ENCODE data around the gene SLC26A5. TPM values are rescaled to one million over a fixed set of nuclear protein-coding genes. Genes with fewer than 3 reads are reported as not detected.

Gene SLC26A5
- polyA plus RNA-seq, 3 donors, result not detected

DNA sequence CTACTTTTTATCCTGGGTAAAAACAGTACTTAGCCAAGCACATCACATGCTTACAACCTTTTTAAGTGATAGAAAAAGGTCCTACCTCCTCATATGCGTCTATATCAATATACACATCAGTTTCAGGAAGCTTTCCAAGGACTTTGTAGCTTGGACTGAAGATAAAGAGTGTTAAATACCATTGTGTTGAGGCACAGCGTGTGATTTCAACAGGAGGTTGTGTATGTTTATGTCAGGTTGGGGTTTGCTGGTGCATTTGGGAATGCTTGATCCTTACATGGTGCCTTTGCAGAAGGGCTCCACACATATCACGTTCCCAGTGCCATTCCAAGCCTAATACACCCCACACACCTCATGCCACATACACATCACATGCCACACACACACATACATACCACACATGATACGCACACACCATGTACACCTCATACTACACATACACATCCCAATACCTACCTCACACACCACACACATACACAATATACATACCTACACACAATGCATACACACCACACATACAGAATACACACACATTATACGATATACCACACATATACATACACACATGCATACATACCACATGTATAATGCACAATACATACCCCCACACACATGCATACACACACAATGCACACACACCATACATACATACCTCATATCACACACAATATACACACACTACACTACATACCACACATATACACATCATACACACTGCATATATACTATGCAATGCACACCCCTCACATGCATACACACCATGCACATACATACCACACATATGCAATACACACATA, 65.4 kb downstream of the SLC26A5 start:
- Mint-ChIP-seq H3K9me3 (no peaks in the 10 kb centered on the region), H3K4me3 (no peak overlapping the region), H3K27me3 (ENCODE audit: low read depth in 3 of 3) (peaks cover 3 to 6% (median 5%) of the 10 kb centered on the region in 3 donors), H3K27ac (no peak overlapping the region), H3K4me1 (peaks cover 9% of the 10 kb centered on the region), H3K36me3 (no peaks in the 10 kb centered on the region)
- Histone ChIP-seq H3K36me3 (replicated peaks in 1 of 2; ENCODE audit: control insufficient read depth in 1 of 2, insufficient read depth in 2 of 2, low read length in 2 of 2) (no peaks in the 10 kb centered on the region), H3K27me3 (ENCODE audit: control insufficient read depth in 2 of 2, insufficient read depth in 2 of 2, low read length in 2 of 2) (no peaks in the 10 kb centered on the region), H4K20me1 (ENCODE audit: insufficient read depth, low read length) (no peaks in the 10 kb centered on the region), H3K79me2 (ENCODE audit: insufficient read depth, low read length) (no peaks in the 10 kb centered on the region), H3K4me3 (replicated peaks in 1 of 3; ENCODE audit: low read depth in 2 of 3, low read length in 3 of 3) (no peak overlapping the region), H3K9me3 (replicated peaks in 1 of 2; ENCODE audit: control insufficient read depth in 1 of 2, insufficient read depth in 1 of 2, low read length in 2 of 2) (no peaks in the 10 kb centered on the region), H3K4me2 (replicated peaks; ENCODE audit: extremely low read depth, low read length, poor library complexity, severe bottlenecking) (no peak overlapping the region), H3K4me1 (ENCODE audit: control insufficient read depth in 1 of 2, insufficient read depth in 2 of 2, low read length in 2 of 2) (peaks cover 0 to 7% of the 10 kb centered on the region in 2 donors), H2AFZ (ENCODE audit: insufficient read depth, low read depth, low read length, poor library complexity, severe bottlenecking) (no peak overlapping the region), H3K27ac (ENCODE audit: low read depth in 1 of 2, low read length in 2 of 2) (no peak overlapping the region), H3K9ac (ENCODE audit: insufficient read depth, low read length, poor library complexity, severe bottlenecking) (no peak overlapping the region)
- no peak for DNase-seq
- TF ChIP-seq, protein P1, sequence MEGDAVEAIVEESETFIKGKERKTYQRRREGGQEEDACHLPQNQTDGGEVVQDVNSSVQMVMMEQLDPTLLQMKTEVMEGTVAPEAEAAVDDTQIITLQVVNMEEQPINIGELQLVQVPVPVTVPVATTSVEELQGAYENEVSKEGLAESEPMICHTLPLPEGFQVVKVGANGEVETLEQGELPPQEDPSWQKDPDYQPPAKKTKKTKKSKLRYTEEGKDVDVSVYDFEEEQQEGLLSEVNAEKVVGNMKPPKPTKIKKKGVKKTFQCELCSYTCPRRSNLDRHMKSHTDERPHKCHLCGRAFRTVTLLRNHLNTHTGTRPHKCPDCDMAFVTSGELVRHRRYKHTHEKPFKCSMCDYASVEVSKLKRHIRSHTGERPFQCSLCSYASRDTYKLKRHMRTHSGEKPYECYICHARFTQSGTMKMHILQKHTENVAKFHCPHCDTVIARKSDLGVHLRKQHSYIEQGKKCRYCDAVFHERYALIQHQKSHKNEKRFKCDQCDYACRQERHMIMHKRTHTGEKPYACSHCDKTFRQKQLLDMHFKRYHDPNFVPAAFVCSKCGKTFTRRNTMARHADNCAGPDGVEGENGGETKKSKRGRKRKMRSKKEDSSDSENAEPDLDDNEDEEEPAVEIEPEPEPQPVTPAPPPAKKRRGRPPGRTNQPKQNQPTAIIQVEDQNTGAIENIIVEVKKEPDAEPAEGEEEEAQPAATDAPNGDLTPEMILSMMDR (IDR thresholded peaks at IDR 0.05), result no peak
- 91% methylated on average over 3 of the region's 5 CpGs for WGBS (ENCODE audit: insufficient coverage)
- intact Hi-C loops (cut with micrococcal nuclease), result no loop called here

DNA sequence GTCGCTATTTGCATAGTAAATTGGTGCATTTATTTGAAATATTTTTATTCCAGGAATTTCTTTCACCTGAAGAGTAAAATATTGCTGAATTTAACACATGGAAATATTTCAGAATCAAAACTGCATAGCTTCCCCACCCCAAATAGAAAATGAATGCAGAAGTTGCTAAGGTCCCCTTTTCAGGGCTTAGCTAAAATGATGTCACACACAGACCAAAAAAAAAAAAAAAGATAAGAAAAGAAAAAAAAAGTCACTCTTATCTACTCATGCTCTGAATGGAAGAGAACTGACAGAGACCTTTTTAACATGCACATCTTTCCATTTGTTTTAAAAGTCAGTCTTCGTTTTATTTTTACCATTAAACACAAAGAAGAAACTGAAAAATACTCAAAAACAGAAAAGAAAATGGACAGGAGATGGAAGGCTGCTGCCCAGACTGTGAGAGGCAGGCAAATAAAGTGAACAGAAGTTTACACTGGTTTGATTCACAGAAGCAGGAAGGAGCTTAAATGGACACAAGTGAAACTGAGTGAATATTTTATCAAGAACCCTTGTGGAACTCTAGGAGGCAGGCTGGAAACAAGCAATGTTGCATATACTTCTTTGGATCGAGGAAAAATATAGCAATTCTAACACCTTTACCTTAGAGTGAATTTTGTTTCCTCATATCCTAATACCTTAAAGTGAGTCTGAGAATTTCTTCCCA, 66.6 kb downstream of the SLC26A5 start:
- intact Hi-C loops (cut with micrococcal nuclease), result no loop called here
- no CpG with 5 or more reads among the region's 3 CpGs for WGBS (ENCODE audit: insufficient coverage)
- peak overlapping the region in 2 of 7 donors; percentile 8 to 68 for H3K27ac Mint-ChIP-seq

More for the DNA sequence above, 66.6 kb downstream of the SLC26A5 start:
- no peaks in the 10 kb centered on the region for H3K27me3 ChIP-seq (ENCODE audit: control insufficient read depth in 2 of 2, insufficient read depth in 2 of 2, low read length in 2 of 2)
- no peaks in the 10 kb centered on the region for H4K20me1 ChIP-seq (ENCODE audit: insufficient read depth, low read length)
- no peaks in the 10 kb centered on the region for H3K9me3 Mint-ChIP-seq
- H3K4me1 Mint-ChIP-seq, result peaks cover 9% of the 10 kb centered on the region
- no peaks in the 10 kb centered on the region for H3K36me3 ChIP-seq (replicated peaks in 1 of 2; ENCODE audit: control insufficient read depth in 1 of 2, insufficient read depth in 2 of 2, low read length in 2 of 2)
- H3K79me2 ChIP-seq (ENCODE audit: insufficient read depth, low read length), result no peaks in the 10 kb centered on the region
- no peak overlapping the region for H3K27ac ChIP-seq (ENCODE audit: low read depth in 1 of 2, low read length in 2 of 2)
- H3K9me3 ChIP-seq (replicated peaks in 1 of 2; ENCODE audit: control insufficient read depth in 1 of 2, insufficient read depth in 1 of 2, low read length in 2 of 2), result no peaks in the 10 kb centered on the region
- H3K4me3 Mint-ChIP-seq, result no peak overlapping the region
- DNase-seq, result peak in 1 of 3 donors; percentile 3
- peaks cover 4 to 6% (median 5%) of the 10 kb centered on the region in 3 donors for H3K27me3 Mint-ChIP-seq (ENCODE audit: low read depth in 3 of 3)
- H3K9ac ChIP-seq (ENCODE audit: insufficient read depth, low read length, poor library complexity, severe bottlenecking), result no peak overlapping the region
- H3K36me3 Mint-ChIP-seq, result no peaks in the 10 kb centered on the region
- TF ChIP-seq, protein P1 (IDR thresholded peaks at IDR 0.05), result no peak
- H2AFZ ChIP-seq (ENCODE audit: insufficient read depth, low read depth, low read length, poor library complexity, severe bottlenecking), result no peak overlapping the region
- H3K4me1 ChIP-seq (ENCODE audit: control insufficient read depth in 1 of 2, insufficient read depth in 2 of 2, low read length in 2 of 2), result peaks cover 0 to 7% of the 10 kb centered on the region in 2 donors
- H3K4me2 ChIP-seq (replicated peaks; ENCODE audit: extremely low read depth, low read length, poor library complexity, severe bottlenecking), result no peak overlapping the region
- no peak overlapping the region for H3K4me3 ChIP-seq (replicated peaks in 1 of 3; ENCODE audit: low read depth in 2 of 3, low read length in 3 of 3)

All from CD14-positive monocyte (primary cell).